Omental fat pad (tissue), 4 donors: ENCODE results near the gene DARS1. TPM values are rescaled to one million over a fixed set of nuclear protein-coding genes. Genes with fewer than 3 reads are reported as not detected.

ENCODE experiments used
- ATAC-seq: fragments of 150-250 bp; one replicate; pipeline ENCODE4 v1.9.1; 2016; ENCODE audit warnings: mild to moderate bottlenecking, moderate library complexity; ENCODE audit not compliant: low FRiP score
- DNase-seq: peaks from one replicate; pipeline ENCODE4 v3.0.0-alpha.2; 2019; ENCODE audit warnings: low spot score
- total RNA-seq, 4 donors: library from RNA; depleted of rRNA; stranded (reverse); fragments of >200 nt; gene quantifications; one replicate each; pipeline ENCODE4 v1.1.0, GENCODE V29; 2016
- TF ChIP-seq, protein P1 (sequence below), 3 donors: fragments of 450-650 bp; IDR thresholded peaks; one replicate each; pipeline ENCODE4 v1.5.1; 2016 to 2017; ENCODE audit warnings: antibody characterized with exemption in 3 of 3, mild to moderate bottlenecking in 3 of 3, moderate library complexity in 2 of 3

Gene DARS1
- 10 to 100 TPM; 59.3 to 76.3 (median 68.2) TPM for total RNA-seq

DNA sequence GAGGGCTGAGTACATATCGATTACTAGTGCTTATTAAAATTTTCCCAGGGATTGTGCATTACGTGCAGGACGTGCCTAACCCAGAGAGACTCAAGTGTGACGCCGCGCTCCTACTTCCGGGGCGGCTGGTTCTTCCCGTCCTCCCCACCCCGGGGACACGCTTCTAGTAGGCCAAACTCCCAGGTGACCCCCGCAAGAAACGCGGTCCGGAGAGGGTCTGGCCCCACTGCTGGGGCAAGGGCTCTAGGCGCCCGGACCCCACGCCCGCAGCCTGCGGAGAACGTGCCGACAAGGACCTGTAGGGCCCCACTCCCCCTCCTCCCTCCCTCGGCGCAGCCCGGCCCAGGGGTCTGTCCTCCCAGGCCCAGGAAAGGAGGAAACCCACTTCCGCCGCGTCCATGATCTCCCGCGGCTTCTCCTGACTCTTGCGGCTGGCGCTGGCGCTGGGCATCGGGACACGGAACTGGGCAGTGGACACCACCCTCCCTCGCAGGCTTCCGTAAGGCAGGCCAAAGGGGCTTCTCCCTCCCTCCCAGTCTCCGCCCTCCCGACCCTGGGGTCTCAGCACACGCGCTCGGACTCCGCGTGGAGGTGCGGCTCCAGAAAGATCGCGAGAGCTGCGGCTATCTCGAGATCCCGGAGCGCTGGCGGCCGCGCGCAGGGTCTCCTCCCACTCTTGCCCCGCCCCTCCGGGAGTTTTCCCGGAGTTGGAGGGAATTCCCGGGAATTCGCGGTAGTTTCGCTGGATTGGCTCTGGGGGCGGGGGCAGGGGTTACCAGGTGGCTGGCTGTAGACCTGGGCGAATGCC lies at the start of gene DARS1:
Gene DARS1 (minus strand): TSS at position 609 of the 808 bp plus-strand sequence. CDS start 158 bp downstream, at position 451.
- TF ChIP-seq, protein P1, sequence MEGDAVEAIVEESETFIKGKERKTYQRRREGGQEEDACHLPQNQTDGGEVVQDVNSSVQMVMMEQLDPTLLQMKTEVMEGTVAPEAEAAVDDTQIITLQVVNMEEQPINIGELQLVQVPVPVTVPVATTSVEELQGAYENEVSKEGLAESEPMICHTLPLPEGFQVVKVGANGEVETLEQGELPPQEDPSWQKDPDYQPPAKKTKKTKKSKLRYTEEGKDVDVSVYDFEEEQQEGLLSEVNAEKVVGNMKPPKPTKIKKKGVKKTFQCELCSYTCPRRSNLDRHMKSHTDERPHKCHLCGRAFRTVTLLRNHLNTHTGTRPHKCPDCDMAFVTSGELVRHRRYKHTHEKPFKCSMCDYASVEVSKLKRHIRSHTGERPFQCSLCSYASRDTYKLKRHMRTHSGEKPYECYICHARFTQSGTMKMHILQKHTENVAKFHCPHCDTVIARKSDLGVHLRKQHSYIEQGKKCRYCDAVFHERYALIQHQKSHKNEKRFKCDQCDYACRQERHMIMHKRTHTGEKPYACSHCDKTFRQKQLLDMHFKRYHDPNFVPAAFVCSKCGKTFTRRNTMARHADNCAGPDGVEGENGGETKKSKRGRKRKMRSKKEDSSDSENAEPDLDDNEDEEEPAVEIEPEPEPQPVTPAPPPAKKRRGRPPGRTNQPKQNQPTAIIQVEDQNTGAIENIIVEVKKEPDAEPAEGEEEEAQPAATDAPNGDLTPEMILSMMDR (IDR thresholded peaks at IDR 0.05): no peak
- ATAC-seq (peak; percentile 97), DNase-seq (peak; percentile 78)

DNA sequence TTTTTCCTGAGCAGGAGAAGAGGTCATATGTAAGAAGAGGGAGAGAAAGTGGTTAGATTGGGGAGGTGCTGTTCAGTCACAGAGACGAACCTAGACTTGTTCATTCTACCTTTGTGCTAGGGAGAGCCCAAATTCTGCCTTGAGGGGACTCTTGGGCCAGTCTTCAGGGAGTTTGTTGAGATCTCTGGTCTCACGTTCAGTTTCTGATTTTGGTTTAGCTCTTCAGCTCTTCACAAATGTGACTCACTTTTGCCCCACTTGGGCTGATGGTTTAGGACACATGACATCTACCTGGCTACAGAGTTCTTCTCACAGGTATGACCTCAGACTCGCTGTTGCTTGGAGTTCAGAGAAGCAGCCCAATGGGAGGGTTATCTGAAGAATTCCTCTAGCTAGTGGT lies 49.2 kb upstream of the DARS1 start:
- no peak for ATAC-seq
- TF ChIP-seq, protein P1 (IDR thresholded peaks at IDR 0.05): no peak
- no peak for DNase-seq

GRCh38 chr2:136032817-136033535 lies 47.5 kb upstream of the DARS1 start:
- ATAC-seq: no peak
- no peak for DNase-seq
- TF ChIP-seq, protein P1 (IDR thresholded peaks at IDR 0.05): no peak

DNA sequence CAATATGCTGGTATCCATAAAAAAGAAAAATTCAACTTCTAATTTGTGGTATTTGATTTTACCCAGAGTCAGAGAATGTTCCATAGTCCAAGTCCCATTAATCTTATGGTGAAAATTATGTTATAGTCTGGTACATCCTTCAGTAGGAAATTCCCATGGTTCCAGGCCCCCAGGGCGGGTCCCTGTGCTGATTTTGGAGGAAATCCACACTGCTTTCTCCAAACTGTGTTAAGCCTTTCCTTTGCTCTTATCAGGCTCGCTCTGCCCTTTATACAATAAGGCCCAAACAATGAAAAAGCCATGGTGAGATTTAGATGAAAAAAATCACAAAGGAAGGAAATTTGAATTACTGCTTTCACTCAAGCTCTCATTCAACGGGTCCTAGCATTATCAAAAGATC lies 46.8 kb upstream of the DARS1 start:
- TF ChIP-seq, protein P1 (IDR thresholded peaks at IDR 0.05): no peak
- DNase-seq: no peak
- ATAC-seq: no peak

GRCh38 chr2:136031711-136032110 lies 46.3 kb upstream of the DARS1 start:
- TF ChIP-seq, protein P1 (IDR thresholded peaks at IDR 0.05): no peak
- DNase-seq: no peak
- ATAC-seq: no peak

GRCh38 chr2:136030406-136030805 lies 45.0 kb upstream of the DARS1 start:
- DNase-seq: no peak
- no peak for ATAC-seq
- TF ChIP-seq, protein P1 (IDR thresholded peaks at IDR 0.05): no peak
